HG02885 (cell line): ENCODE data around the gene TDRD3.

ENCODE experiments used
- ATAC-seq: cut with Tn5 transposase; IDR thresholded peaks from one replicate; pipeline ENCODE4 v1.9.1; 2021; ENCODE audit warnings: mild to moderate bottlenecking; ENCODE audit not compliant: unreplicated experiment, poor library complexity

Gene TDRD3

DNA sequence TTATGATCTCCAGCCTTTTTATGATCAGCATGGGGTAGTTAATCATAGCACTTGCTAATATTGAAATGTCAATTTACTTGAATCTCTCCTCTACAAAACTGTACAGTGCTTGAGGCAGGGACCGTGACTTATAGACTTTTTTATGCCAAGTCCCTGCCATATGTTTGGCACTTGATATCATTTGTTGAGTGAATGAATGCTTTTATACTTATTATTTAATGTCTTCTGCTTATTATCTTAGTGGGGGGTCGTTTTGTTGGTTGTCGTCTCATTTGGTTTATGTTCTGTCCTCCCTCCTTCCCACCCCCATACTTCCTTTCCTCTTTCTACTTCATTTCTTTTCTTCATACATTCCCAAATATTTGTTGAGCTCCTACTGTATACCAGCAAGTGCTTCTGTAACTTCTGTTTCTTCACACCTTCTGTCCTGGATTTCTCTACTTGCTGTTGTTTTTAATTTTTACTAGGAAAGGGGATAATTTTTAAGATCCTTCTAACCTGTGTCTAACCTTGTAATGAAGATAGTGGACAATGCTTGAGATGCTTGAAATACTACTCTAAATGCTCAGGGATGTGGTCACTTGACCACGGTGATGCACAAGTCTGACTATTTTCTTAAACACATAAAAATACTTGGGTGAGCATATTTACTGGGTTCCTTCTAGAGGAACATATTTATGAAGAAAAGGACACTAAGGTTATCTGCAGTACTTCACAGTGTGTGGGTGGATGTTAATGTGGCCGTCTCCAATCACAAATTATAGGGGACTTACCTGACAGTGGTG lies 223.8 kb downstream of the TDRD3 start:
- ATAC-seq = no peak

DNA sequence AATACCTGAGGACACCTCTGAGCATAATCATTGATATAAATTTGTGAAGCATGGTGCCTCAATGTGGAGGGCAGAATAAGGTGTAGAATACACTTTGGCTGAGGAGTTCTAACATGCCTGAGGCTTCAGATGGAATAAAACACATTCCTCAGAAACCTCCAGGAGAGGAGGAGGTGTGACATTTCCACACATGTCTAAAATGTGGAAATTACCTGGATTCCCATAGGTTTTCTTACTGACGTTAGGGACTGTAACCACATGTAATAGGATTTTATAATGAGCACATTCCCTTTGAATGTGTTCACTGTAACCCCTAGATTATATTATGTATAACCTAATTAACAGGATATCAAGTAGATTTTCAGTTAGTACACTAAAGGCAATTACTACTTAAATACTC lies 226.1 kb downstream of the TDRD3 start:
- ATAC-seq = no peak
